HG03460 (cell line): ENCODE measurements around the gene STARD3NL.
"Not testable (repeated sequence)": the region's sequence is repeated elsewhere in the genome, so short reads cannot be mapped to it uniquely, and the experiment has no call there.

ENCODE experiments used
- ATAC-seq: cut with Tn5 transposase; IDR thresholded peaks from one replicate; pipeline ENCODE4 v1.9.1; 2021; ENCODE audit not compliant: unreplicated experiment

Gene STARD3NL

GRCh38 chr7:38262545-38262944 lies 84.5 kb downstream of the STARD3NL start:
- ATAC-seq, result no peak

- ATAC-seq, result not testable (repeated sequence)
Observed at GRCh38 chr7:38263274-38263673, 85.2 kb downstream of the STARD3NL start.

- ATAC-seq, result not testable (repeated sequence)
Observed at GRCh38 chr7:38264602-38265001, 86.6 kb downstream of the STARD3NL start.

GRCh38 chr7:38265958-38266357 lies 87.9 kb downstream of the STARD3NL start:
- ATAC-seq, result not testable (repeated sequence)

- not testable (repeated sequence) for ATAC-seq
Observed at GRCh38 chr7:38269704-38270346, 91.8 kb downstream of the STARD3NL start.

- ATAC-seq, result not testable (repeated sequence)
Observed at GRCh38 chr7:38270405-38270804, 92.4 kb downstream of the STARD3NL start.

DNA sequence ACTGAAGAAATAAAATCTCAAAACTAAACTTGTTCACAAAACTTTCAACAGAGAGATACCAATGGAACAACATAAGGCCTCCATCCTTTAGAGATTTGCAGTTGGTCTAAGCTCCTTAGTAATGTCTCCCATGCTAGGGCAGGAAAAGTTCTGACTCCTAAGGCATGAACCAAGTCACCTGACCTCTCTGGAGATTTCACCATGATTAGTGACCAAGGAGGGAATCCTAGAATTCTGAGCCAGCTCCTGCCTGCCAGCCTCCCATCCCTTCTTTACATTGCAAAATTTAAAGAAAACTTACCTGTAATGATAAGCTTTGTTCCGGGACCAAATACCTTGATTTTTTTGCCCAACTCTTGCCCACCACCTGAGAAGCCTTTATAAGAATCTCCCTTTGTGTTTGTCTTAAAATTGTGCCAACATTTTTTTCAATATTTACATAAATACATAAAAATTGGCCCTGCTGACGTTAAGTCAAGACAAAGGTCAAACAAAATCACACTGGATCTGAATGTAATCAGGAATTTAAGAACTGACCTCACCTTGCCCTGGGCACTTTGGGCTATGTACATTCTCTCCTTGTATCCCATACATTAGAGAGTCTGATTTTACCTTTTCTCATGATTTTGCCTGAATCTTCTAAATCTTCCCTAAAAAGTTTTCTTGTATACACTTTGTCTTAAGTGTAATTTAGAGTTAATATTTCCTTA lies 95.4 kb downstream of the STARD3NL start, which contains the start of gene TARP:
Gene TARP (minus strand): TSS at position 351 of the 710 bp plus-strand sequence.
- no peak for ATAC-seq

GRCh38 chr7:38274486-38274885 lies 96.4 kb downstream of the STARD3NL start:
- ATAC-seq, result no peak

DNA sequence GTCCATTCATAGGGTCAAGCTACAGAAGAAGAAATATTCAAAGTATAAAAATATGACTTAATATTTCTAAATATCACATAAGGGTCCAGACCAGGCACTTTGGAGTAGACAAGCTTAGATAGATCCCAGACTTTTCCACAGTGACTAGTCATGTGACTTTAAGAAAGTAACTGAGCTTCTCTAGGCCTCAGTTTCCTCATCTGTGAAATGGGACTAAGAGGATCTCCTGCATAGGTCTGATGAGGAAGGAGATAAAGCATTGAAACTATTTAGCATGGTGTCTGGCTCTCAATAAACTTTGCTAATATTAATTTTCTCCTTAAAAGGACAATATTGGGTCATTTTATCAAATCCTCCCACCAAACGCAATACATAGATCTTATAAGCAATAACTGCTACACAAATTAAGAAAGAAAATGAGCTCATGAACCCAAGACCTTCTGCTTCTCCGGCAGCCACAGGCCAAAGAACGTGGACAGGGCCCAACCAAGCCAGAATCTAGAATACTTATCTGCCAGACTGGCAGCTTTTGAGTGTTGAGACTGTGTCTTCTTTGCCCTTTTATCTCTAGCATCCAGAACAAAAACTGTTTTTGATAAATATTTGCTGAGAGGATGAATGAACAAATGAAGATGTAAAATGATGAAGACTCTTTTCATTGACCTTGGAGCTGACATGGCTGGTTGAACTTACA lies 97.0 kb downstream of the STARD3NL start:
- ATAC-seq, result no peak

DNA sequence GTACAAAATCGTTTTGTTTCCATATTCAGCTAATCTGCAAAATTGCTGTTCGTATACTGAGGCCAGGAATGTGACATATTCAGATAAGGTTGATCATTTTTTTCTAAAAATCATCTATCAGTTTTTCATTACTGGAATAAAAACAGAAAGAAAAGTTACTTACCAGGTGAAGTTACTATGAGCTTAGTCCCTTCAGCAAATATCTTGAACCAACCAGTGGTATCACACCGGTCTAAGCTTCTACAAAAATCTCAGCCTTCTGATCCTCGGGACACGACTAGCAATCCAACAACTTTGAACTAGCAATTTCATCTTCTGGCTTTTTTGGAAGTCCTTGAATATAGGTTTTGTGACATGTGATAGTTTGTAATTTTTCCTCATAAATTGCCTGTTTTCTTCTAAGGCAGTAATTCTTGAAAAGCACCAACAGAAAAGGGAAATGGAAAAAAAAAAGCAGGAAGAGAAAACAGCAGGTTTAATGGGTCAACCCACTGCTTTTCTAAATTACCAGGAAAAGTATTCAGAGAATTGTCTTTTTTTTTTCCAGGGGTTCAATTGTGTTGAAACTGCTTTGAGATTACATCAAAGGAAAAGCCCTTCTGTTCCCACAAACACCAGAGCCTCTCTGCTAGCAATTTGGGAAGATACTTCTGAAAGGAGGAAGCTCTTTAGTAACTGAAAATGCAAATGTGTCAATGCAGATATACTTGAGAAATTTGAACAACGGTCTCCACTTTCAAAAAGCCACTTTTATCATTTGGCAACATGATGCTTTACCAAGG lies 98.2 kb downstream of the STARD3NL start:
- ATAC-seq, result no peak

GRCh38 chr7:38280000-38280399 lies 102.0 kb downstream of the STARD3NL start:
- no peak for ATAC-seq
